ENCODE measurements around the gene VILL. TPM values are rescaled to one million over a fixed set of nuclear protein-coding genes. Genes with fewer than 3 reads are reported as not detected.
A peak's percentile ranks its signal among the peaks of the same experiment; 100 is the strongest.

VILL gene
- total RNA-seq, 1 donor: 4.3 TPM

DNA sequence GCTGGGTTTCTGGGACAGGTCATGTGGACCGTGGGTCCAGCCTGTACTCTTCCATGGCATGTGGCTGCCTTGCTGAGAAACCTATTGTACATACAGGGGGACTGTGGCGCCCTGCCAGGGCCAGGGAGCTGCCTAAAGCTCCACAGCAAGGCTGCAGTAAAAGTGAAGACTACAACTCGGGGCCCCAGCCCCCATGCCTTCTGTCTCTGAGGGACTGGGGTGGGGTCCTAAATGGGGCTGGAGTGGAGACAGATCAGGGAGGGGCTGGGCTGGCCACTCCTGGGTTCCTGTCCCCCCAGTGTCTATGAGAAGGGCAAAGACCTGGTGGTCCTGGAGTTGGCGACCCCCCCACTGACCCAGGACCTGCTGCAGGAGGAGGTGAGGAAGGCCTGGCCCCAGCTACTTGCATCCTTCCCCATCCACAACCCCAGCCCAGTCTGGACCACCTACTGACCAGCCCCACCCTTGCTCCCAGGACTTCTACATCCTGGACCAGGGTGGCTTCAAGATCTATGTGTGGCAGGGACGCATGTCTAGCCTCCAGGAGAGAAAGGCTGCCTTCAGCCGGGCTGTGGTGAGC lies 7.3 kb downstream of the VILL start:
- no peak for DNase-seq (ENCODE audit: low read depth)
- H3K4me3 ChIP-seq (ENCODE audit: low read depth, low read length): no peak overlapping the region
- TF ChIP-seq, protein P1, sequence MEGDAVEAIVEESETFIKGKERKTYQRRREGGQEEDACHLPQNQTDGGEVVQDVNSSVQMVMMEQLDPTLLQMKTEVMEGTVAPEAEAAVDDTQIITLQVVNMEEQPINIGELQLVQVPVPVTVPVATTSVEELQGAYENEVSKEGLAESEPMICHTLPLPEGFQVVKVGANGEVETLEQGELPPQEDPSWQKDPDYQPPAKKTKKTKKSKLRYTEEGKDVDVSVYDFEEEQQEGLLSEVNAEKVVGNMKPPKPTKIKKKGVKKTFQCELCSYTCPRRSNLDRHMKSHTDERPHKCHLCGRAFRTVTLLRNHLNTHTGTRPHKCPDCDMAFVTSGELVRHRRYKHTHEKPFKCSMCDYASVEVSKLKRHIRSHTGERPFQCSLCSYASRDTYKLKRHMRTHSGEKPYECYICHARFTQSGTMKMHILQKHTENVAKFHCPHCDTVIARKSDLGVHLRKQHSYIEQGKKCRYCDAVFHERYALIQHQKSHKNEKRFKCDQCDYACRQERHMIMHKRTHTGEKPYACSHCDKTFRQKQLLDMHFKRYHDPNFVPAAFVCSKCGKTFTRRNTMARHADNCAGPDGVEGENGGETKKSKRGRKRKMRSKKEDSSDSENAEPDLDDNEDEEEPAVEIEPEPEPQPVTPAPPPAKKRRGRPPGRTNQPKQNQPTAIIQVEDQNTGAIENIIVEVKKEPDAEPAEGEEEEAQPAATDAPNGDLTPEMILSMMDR (IDR thresholded peaks at IDR 0.05; ENCODE audit: insufficient read depth, low read depth, low read length): no peak

DNA sequence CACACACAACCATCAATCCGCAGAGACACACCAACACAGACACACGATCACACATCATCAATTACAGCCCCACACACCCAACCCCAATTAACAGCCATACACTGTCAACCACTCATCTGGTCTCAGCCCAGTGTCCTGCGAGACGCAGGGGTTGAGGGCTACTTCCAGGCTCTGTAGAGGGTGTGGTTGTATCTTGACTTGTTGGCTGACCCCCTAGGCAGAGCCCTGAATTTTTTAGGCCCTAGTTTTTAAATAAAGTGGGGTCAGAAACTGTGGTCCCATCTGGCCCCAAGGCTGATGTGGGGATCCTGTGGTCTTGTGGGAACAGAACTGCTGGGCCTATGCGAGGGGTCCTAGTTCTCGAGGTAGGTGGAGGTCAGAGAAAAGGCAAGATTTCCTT lies 9.2 kb downstream of the VILL start:
- DNase-seq (ENCODE audit: low read depth): no peak
- TF ChIP-seq, protein P1 (IDR thresholded peaks at IDR 0.05; ENCODE audit: insufficient read depth, low read depth, low read length): no peak
- no peak overlapping the region for H3K4me3 ChIP-seq (ENCODE audit: low read depth, low read length)

GRCh38 chr3:38000242-38000916 lies 9.8 kb downstream of the VILL start:
- TF ChIP-seq, protein P1 (IDR thresholded peaks at IDR 0.05; ENCODE audit: insufficient read depth, low read depth, low read length): no peak
- DNase-seq (ENCODE audit: low read depth): no peak

DNA sequence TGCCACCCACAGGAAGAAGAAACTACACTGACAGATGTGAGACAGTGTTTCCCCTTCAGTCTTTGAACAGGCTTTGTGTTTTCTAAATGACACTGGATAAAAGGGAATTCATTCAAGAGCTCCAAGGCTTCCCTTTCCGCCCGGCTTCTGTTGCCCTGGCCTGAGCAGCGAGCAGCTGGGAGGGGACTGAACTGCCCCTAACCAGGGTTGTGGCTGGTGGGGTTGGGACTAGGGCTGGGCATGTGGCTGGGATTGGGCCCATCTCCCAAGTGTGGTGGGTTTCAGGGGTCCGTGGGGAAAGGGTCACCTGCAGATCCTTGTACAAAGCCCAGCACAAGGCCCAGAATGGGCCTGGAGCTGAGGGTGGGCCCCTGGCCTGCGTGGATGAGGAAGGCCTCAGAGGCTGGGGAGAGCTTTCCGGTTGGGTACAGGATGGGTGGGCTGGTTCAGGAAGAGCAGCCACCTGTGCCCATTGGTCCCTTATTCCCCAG lies 10.4 kb downstream of the VILL start:
- no peak for DNase-seq (ENCODE audit: low read depth)
- no peak overlapping the region for H3K4me3 ChIP-seq (ENCODE audit: low read depth, low read length)
- TF ChIP-seq, protein P1 (IDR thresholded peaks at IDR 0.05; ENCODE audit: insufficient read depth, low read depth, low read length): no peak

More at GRCh38 chr3:38000242-38000916, 9.8 kb downstream of the VILL start:
- no peak overlapping the region for H3K4me3 ChIP-seq (ENCODE audit: low read depth, low read length)

- no peak overlapping the region for H3K4me3 ChIP-seq (ENCODE audit: low read depth, low read length)
- TF ChIP-seq, protein P1 (IDR thresholded peaks at IDR 0.05; ENCODE audit: insufficient read depth, low read depth, low read length): peak; percentile 3
- no peak for DNase-seq (ENCODE audit: low read depth)
Observed at GRCh38 chr3:38001456-38002081, 11.0 kb downstream of the VILL start.

DNA sequence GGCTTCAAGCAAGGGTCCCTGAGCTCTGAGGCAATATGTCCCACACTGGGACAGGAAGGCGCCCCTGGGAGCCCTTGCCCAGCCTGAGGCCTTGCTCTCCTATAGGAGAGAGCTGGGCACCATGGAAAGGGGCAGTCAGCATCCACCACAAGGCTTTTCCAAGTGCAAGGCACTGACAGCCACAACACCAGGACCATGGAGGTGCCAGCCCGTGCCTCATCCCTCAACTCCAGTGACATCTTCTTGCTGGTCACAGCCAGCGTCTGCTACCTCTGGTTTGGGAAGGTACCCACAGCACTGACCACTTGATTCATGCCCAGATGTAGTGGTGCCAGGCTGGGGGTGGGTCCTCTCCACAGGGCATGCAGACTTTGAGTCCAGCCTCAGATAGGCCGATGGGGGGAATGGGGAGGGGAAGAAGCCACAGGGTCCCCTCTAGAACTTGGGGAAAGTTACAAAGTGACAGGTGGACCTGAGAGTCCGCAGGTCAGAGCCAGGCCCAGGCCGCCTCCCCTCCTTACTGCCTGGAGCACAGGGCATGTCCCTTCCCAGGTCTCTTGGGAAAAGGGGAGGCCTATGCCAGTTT lies 11.8 kb downstream of the VILL start:
- DNase-seq (ENCODE audit: low read depth): no peak
- TF ChIP-seq, protein P1 (IDR thresholded peaks at IDR 0.05; ENCODE audit: insufficient read depth, low read depth, low read length): no peak

More for the DNA sequence above, 11.8 kb downstream of the VILL start:
- no peak overlapping the region for H3K4me3 ChIP-seq (ENCODE audit: low read depth, low read length)
